ENCODE results near the gene APOE. TPM values are rescaled to one million over a fixed set of nuclear protein-coding genes. Genes with fewer than 3 reads are reported as not detected.

The APOE gene
- total and polyA plus RNA-seq, 2 of the 13 experiments (the other 11 are each of a cell fraction or from before 2014, with no cell fraction given): 1,328 to 1,470 TPM

GRCh38 chr19:44925114-44925891 lies 19.7 kb downstream of the APOE start (continued):
- TF ChIP-seq DPF2 (CRISPR knock-in tag; IDR thresholded peaks at IDR 0.05; ENCODE audit: borderline replicate concordance, low read depth): peak; percentile 96
- TF ChIP-seq ZFP1 (CRISPR knock-in tag; IDR thresholded peaks at IDR 0.05): peak; percentile 92
- peak; percentile 95 for TF ChIP-seq HMG20A (CRISPR knock-in tag; IDR thresholded peaks at IDR 0.05; ENCODE audit: borderline replicate concordance)
- no peak for TF ChIP-seq HOXA7 (CRISPR knock-in tag; IDR thresholded peaks at IDR 0.05)
- peak; percentile 97 for TF ChIP-seq HNF4A (CRISPR knock-in tag; IDR thresholded peaks at IDR 0.05)
- TF ChIP-seq POLR2AphosphoS5 (IDR thresholded peaks at IDR 0.05; ENCODE audit: low read depth, low read length): no peak; the same call in 1 of the 2 replicates
- no peak for TF ChIP-seq HNRNPK (IDR thresholded peaks at IDR 0.05; ENCODE audit: low read depth, low read length, poor library complexity, severe bottlenecking)
- TF ChIP-seq DNMT1 (CRISPR knock-in tag; IDR thresholded peaks at IDR 0.05): no peak
- TF ChIP-seq ZNF142 (CRISPR knock-in tag; IDR thresholded peaks at IDR 0.05): no peak
- TF ChIP-seq ZMYM4 (CRISPR knock-in tag; IDR thresholded peaks at IDR 0.05): peak; percentile 83
- TF ChIP-seq SNRNP70 (IDR thresholded peaks at IDR 0.05; ENCODE audit: low read depth, low read length): no peak
- peak; percentile 88 to 97 for TF ChIP-seq EP300 (IDR thresholded peaks at IDR 0.05; ENCODE audit: low read depth in 2 of 2, low read length in 2 of 2)
- peak; percentile 99 for TF ChIP-seq EP300 (CRISPR knock-in tag; IDR thresholded peaks at IDR 0.05; ENCODE audit: borderline replicate concordance)
- peak; percentile 97 for TF ChIP-seq ERF (CRISPR knock-in tag; IDR thresholded peaks at IDR 0.05)
- TF ChIP-seq KLF13 (CRISPR knock-in tag; IDR thresholded peaks at IDR 0.05): no peak
- TF ChIP-seq ZEB1 (IDR thresholded peaks at IDR 0.05; ENCODE audit: insufficient replicate concordance, low read depth): no peak
- TF ChIP-seq PHF20 (CRISPR knock-in tag; IDR thresholded peaks at IDR 0.05): peak; percentile 60; the same call in 1 of the 2 replicates
- TF ChIP-seq ZNF205 (CRISPR knock-in tag; IDR thresholded peaks at IDR 0.05): peak; percentile 86
- TF ChIP-seq KAT2B (IDR thresholded peaks at IDR 0.05; ENCODE audit: borderline replicate concordance, low read depth, low read length): no peak
- peak; percentile 93 for TF ChIP-seq MEIS1 (CRISPR knock-in tag; IDR thresholded peaks at IDR 0.05; ENCODE audit: borderline replicate concordance)
- TF ChIP-seq ZNF616 (CRISPR knock-in tag; IDR thresholded peaks at IDR 0.05; ENCODE audit: low read depth): peak; percentile 72; the same call in 1 of the 2 replicates
- no peak for TF ChIP-seq TCF12 (IDR thresholded peaks at IDR 0.05)
- peak; percentile 99 for TF ChIP-seq TCF12 (CRISPR knock-in tag; IDR thresholded peaks at IDR 0.05)
- TF ChIP-seq FOXA3 (CRISPR knock-in tag; IDR thresholded peaks at IDR 0.05): peak; percentile 94
- TF ChIP-seq TFAP4 (IDR thresholded peaks at IDR 0.05; ENCODE audit: borderline replicate concordance, low read depth): peak; percentile 99
- no peak for TF ChIP-seq TBP (CRISPR knock-in tag; IDR thresholded peaks at IDR 0.05)

All from HepG2 (cell line).